ENCODE measurements around the gene NDUFB8. TPM values are rescaled to one million over a fixed set of nuclear protein-coding genes. Genes with fewer than 3 reads are reported as not detected.

NDUFB8 gene
- total and polyA plus RNA-seq, 4 donors: 122 to 369 (median 217) TPM

GRCh38 chr10:100487529-100487928 lies 42.1 kb downstream of the NDUFB8 start:
- no peak for DNase-seq
- Histone ChIP-seq H3K9me3 (ENCODE audit: control insufficient read depth in 4 of 4, insufficient read depth in 3 of 4, low read length in 3 of 4) (peaks cover 0 to 3% (median 0%) of the 10 kb centered on the region in 4 donors), H3K4me1 (ENCODE audit: control insufficient read depth in 5 of 5, insufficient read depth in 5 of 5, low read length in 5 of 5) (peaks cover 0 to 7% (median 3%) of the 10 kb centered on the region in 5 donors), H3K27me3 (ENCODE audit: control insufficient read depth in 3 of 3, insufficient read depth in 3 of 3, low read length in 2 of 3) (peaks cover 0 to 18% (median 13%) of the 10 kb centered on the region in 3 donors), H3K9ac (ENCODE audit: insufficient read depth in 1 of 2, low read length in 2 of 2) (no peak overlapping the region), H3K36me3 (ENCODE audit: control insufficient read depth in 4 of 4, insufficient read depth in 4 of 4, low read length in 4 of 4) (peaks cover 3 to 26% (median 5%) of the 10 kb centered on the region in 4 donors), H3K4me3 (no peak overlapping the region), H3K27ac (ENCODE audit: low read depth in 1 of 2, low read length in 1 of 2) (no peak overlapping the region)
- 92 to 95% methylated on average over 6 of the region's 6 CpGs for WGBS, 2 donors
- no peak for ATAC-seq (ENCODE audit: insufficient read depth, low FRiP score)
- no peak for TF ChIP-seq CTCF (IDR thresholded peaks at IDR 0.05; ENCODE audit: control extremely low read depth, extremely low read depth)

- Histone ChIP-seq H3K4me3 (no peak overlapping the region), H3K9me3 (ENCODE audit: control insufficient read depth in 4 of 4, insufficient read depth in 3 of 4, low read length in 3 of 4) (peaks cover 0 to 3% (median 0%) of the 10 kb centered on the region in 4 donors), H3K9ac (ENCODE audit: insufficient read depth in 1 of 2, low read length in 2 of 2) (no peak overlapping the region), H3K27ac (ENCODE audit: low read depth in 1 of 2, low read length in 1 of 2) (no peak overlapping the region), H3K36me3 (ENCODE audit: control insufficient read depth in 4 of 4, insufficient read depth in 4 of 4, low read length in 4 of 4) (peaks cover 3 to 24% (median 5%) of the 10 kb centered on the region in 4 donors), H3K27me3 (ENCODE audit: control insufficient read depth in 3 of 3, insufficient read depth in 3 of 3, low read length in 2 of 3) (peaks cover 0 to 30% (median 18%) of the 10 kb centered on the region in 3 donors), H3K4me1 (ENCODE audit: control insufficient read depth in 5 of 5, insufficient read depth in 5 of 5, low read length in 5 of 5) (peaks cover 0 to 14% (median 7%) of the 10 kb centered on the region in 5 donors)
- no peak for DNase-seq
- ATAC-seq (ENCODE audit: insufficient read depth, low FRiP score): no peak
- WGBS, 2 donors: 90 to 96% methylated on average over 10 of the region's 10 CpGs
- TF ChIP-seq CTCF (IDR thresholded peaks at IDR 0.05; ENCODE audit: control extremely low read depth, extremely low read depth): no peak
Measured at GRCh38 chr10:100485801-100486495, 43.7 kb downstream of the NDUFB8 start.

- H3K27me3 ChIP-seq (ENCODE audit: control insufficient read depth in 3 of 3, insufficient read depth in 3 of 3, low read length in 2 of 3): peaks cover 0 to 35% (median 23%) of the 10 kb centered on the region in 3 donors
- peaks cover 3 to 22% (median 5%) of the 10 kb centered on the region in 4 donors for H3K36me3 ChIP-seq (ENCODE audit: control insufficient read depth in 4 of 4, insufficient read depth in 4 of 4, low read length in 4 of 4)
- DNase-seq (no peak), ATAC-seq (ENCODE audit: insufficient read depth, low FRiP score) (no peak)
- H3K9ac ChIP-seq (ENCODE audit: insufficient read depth in 1 of 2, low read length in 2 of 2): no peak overlapping the region
- H3K27ac ChIP-seq (ENCODE audit: low read depth in 1 of 2, low read length in 1 of 2): no peak overlapping the region
- 81 to 86% methylated on average over 8 of the region's 8 CpGs for whole genome bisulfite sequencing, 2 donors
- H3K4me1 ChIP-seq (ENCODE audit: control insufficient read depth in 5 of 5, insufficient read depth in 5 of 5, low read length in 5 of 5): peaks cover 0 to 14% (median 7%) of the 10 kb centered on the region in 5 donors
- TF ChIP-seq CTCF (IDR thresholded peaks at IDR 0.05; ENCODE audit: control extremely low read depth, extremely low read depth): no peak
- H3K9me3 ChIP-seq (ENCODE audit: control insufficient read depth in 4 of 4, insufficient read depth in 3 of 4, low read length in 3 of 4): peaks cover 0 to 3% (median 0%) of the 10 kb centered on the region in 4 donors
- H3K4me3 ChIP-seq: no peak overlapping the region
Measured at GRCh38 chr10:100485366-100485765, 44.3 kb downstream of the NDUFB8 start.

All from lung (tissue), 12 donors.